Fibroblast of the aortic adventitia (primary cell): ENCODE data around the gene SLC35F1. TPM values are rescaled to one million over a fixed set of nuclear protein-coding genes. Genes with fewer than 3 reads are reported as not detected.

Source experiments
- DNase-seq: peaks from one replicate; pipeline ENCODE4 v3.0.0-alpha.2; 2010; ENCODE audit warnings: low read depth
- H3K4me3 ChIP-seq: 2 replicates; pipeline ENCODE4 v1.5.1; 2011; ENCODE audit warnings: low read depth, mild to moderate bottlenecking, control low read depth, low read length, moderate library complexity
- total RNA-seq: library from RNA; depleted of rRNA; stranded (reverse); fragments of >200 nt; gene quantifications from 2 replicates; pipeline ENCODE4 v1.2.3, GENCODE V29; 2012; ENCODE audit warnings: low replicate concordance
- TF ChIP-seq, protein P1 (sequence below): IDR thresholded peaks from 2 replicates; pipeline ENCODE4 v1.5.1; 2011; ENCODE audit warnings: mild to moderate bottlenecking, low read length, control low read depth, inconsistent platforms; ENCODE audit not compliant: insufficient read depth

SLC35F1 gene
- total RNA-seq, 1 donor = not detected

DNA sequence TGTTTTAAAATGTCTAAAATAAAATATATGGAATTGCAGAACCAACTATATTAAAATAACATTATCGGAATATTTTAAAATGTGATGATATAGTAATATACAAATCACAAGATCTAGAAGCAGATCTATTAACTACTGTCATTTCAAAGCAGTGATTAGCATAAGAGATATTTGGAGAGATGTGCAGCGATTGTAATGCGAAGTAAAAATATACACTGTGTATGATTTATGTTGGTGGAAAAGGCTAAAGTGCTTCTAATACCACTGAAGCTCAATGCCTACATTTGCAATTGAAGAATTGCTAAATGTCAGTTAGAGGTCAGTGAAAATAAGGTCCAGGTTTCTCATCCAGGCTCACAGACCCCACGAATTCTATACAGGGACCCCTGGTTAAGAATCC, 392.4 kb downstream of the SLC35F1 start:
- no peak for DNase-seq
- no peak overlapping the region for H3K4me3 ChIP-seq
- TF ChIP-seq, protein P1, sequence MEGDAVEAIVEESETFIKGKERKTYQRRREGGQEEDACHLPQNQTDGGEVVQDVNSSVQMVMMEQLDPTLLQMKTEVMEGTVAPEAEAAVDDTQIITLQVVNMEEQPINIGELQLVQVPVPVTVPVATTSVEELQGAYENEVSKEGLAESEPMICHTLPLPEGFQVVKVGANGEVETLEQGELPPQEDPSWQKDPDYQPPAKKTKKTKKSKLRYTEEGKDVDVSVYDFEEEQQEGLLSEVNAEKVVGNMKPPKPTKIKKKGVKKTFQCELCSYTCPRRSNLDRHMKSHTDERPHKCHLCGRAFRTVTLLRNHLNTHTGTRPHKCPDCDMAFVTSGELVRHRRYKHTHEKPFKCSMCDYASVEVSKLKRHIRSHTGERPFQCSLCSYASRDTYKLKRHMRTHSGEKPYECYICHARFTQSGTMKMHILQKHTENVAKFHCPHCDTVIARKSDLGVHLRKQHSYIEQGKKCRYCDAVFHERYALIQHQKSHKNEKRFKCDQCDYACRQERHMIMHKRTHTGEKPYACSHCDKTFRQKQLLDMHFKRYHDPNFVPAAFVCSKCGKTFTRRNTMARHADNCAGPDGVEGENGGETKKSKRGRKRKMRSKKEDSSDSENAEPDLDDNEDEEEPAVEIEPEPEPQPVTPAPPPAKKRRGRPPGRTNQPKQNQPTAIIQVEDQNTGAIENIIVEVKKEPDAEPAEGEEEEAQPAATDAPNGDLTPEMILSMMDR = no peak

DNA sequence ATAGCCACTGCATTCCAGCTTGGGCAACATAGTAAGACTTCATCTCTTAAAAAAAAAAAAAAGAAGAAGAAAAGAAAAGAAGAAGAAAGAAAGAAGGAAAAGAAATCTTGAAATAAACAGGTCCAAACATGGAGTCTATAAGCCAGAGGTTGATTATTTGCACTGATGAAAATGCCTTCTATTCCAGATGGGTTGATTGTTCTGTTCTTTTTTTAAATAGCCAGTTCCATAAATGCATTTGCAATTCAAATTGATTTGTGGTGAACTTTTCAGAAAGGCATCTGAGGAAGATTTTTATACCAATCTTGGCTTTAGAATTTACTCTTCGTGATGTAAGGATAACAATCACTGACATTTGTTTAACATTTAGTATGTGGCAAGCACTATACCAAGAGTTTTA, 397.3 kb downstream of the SLC35F1 start:
- TF ChIP-seq, protein P1 = no peak

DNA sequence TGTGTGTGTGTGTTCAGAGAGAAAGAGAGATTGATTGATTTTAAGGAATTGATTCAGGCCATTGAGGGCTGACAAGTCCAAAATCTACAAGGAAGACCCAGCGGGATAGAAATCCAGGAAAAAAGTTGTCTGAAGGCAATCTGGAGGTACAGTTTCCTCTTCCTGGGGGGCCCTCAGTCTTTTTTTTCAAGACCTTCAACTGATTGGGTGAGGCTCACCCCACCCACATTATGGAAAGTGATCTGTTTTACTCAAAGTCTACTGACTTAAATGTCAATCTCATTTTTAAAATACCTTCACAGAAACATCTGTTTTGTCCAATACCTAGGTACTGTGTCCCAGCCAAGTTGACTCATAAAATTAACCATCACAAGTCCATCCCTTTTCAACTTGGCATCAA, 398.0 kb downstream of the SLC35F1 start:
- DNase-seq = no peak
- H3K4me3 ChIP-seq = no peak overlapping the region
- TF ChIP-seq, protein P1 = no peak

More for the DNA sequence above, 397.3 kb downstream of the SLC35F1 start:
- no peak overlapping the region for H3K4me3 ChIP-seq
- DNase-seq = no peak

DNA sequence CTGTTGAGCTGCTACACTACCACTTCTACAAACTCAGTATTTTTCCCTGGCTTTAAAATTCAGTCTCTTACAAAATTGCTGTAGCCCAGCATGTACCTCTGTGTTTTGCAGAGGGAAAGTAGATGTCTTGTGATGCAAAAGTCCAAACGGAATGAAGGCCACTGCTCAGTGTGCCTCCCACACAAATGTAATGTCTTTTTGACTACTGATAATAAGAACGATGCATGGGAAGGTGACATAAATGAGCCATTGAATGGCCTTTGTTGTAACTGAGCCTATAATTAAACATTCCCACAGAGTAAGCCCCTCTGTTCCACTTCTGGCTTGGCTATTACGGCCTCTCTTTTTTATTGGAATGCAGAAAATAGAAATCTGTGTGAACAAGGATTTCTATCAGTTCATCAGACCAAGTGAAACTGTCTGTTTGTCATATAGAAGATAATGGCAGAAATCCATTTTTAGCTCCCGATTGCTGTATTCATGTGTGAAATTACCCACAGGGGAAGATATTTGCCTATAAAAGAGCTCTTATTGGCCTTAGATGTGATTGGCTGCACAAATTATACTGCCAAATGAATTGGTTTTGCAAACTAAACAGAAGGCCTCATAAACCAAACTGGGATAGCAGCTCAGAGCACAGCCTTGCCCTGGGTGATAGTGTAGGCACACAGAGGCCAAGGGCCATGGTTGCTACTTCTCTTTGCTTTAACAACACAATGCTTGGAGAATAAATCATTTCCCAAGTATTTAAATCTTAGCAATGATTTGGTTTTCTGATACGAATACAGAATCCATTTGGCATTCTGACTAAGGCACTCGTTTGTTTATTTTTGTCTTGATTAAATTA, 399.6 kb downstream of the SLC35F1 start:
- TF ChIP-seq, protein P1 = no peak
- H3K4me3 ChIP-seq = no peak overlapping the region
- DNase-seq = no peak

DNA sequence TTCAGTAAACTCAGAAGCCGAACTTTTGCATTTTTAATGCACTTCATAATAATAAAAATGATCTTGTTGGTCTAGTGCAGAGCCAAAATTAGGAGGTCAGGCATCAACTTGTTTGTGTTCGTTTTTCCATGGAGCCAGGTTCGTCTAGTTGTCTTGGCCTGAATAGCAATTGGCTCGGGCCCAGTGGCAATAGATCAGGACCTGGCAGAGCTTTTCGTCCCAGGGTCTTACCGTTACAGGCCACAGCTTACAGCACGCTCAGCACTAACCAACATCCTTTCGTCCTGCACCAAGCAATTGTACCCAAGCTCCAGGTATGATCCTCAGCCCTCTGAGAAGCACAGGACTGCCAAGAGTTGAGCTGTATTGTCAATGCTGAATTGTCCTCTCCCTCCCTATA, 400.5 kb downstream of the SLC35F1 start:
- TF ChIP-seq, protein P1 = no peak
- H3K4me3 ChIP-seq = no peak overlapping the region
- DNase-seq = no peak

DNA sequence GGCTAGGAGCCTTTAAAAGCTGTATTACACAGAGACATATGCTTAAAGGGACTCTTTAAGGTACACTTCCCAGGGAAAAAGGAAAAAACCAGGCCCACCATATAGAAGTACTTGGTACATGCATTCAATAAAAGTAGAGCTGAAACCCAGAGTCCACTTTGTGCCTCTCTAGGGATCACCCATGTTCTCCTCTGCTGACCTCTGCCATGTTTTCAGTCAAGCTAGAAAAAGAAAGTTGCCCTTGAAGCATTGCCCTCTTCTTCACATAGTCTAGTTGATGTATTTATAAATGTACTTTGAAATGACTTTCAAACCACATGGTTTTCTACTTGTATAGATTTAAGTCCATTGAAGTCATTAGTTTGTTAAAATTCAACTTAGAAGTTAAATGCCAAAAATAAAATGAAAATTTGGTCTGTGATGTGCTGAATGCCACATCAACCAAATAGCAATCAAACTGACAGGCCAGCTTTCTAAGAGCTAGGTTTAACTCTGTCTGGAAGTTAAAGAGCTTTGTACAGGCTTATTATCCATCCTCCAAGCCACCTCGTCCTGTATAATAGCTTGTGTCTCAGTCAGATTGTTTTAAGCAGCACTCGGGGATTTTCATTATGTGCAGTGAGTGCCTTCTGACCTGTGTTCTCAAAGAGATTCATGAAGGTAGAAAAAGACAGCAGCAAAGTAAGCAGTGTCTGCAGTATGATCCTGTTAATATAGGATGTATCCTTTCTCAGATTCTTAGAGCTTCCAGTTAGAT, 402.5 kb downstream of the SLC35F1 start:
- H3K4me3 ChIP-seq = no peak overlapping the region
- TF ChIP-seq, protein P1 = no peak
- DNase-seq = no peak
